ENCODE data around the gene MLST8. TPM values are rescaled to one million over a fixed set of nuclear protein-coding genes. Genes with fewer than 3 reads are reported as not detected.
"Not testable (repeated sequence)": the region's sequence is repeated elsewhere in the genome, so short reads cannot be mapped to it uniquely, and the experiment has no call there.

Gene MLST8
- total and polyA plus RNA-seq, 2 donors, result 20.3 to 34.6 TPM

GRCh38 chr16:2199095-2199494 lies 6.2 kb upstream of the MLST8 start:
- Histone ChIP-seq H3K9me3 (ENCODE audit: control insufficient read depth in 2 of 2, insufficient read depth in 1 of 2, low read length in 1 of 2) (peaks cover 0 to 5% of the 10 kb centered on the region in 2 donors), H3K27me3 (ENCODE audit: control insufficient read depth in 2 of 2, insufficient read depth in 1 of 2, low read length in 1 of 2) (peaks cover 56 to 67% of the 10 kb centered on the region in 2 donors), H3K36me3 (ENCODE audit: control insufficient read depth in 2 of 2, insufficient read depth in 2 of 2, low read length in 1 of 2) (no peaks in the 10 kb centered on the region), H3K4me3 (ENCODE audit: low read length in 2 of 2) (no peak overlapping the region), H3K4me1 (ENCODE audit: control insufficient read depth in 2 of 2, insufficient read depth in 2 of 2, low read length in 2 of 2) (peaks cover 10 to 13% of the 10 kb centered on the region in 2 donors), H3K27ac (ENCODE audit: low read depth in 1 of 2, low read length in 1 of 2) (peak overlapping the region in 1 of 2 donors; percentile 27)
- WGBS, result 90% methylated on average over 5 of the region's 5 CpGs
- no peak for DNase-seq (ENCODE audit: low read depth in 6 of 9, low spot score in 9 of 9)

- WGBS, result 84% methylated on average over 14 of the region's 14 CpGs
- Histone ChIP-seq H3K4me3 (ENCODE audit: low read length in 2 of 2) (no peak overlapping the region), H3K9me3 (ENCODE audit: control insufficient read depth in 2 of 2, insufficient read depth in 1 of 2, low read length in 1 of 2) (peaks cover 0 to 5% of the 10 kb centered on the region in 2 donors), H3K27me3 (ENCODE audit: control insufficient read depth in 2 of 2, insufficient read depth in 1 of 2, low read length in 1 of 2) (peaks cover 50 to 61% of the 10 kb centered on the region in 2 donors), H3K27ac (ENCODE audit: low read depth in 1 of 2, low read length in 1 of 2) (no peak overlapping the region), H3K4me1 (ENCODE audit: control insufficient read depth in 2 of 2, insufficient read depth in 2 of 2, low read length in 2 of 2) (peaks cover 14 to 15% of the 10 kb centered on the region in 2 donors), H3K36me3 (ENCODE audit: control insufficient read depth in 2 of 2, insufficient read depth in 2 of 2, low read length in 1 of 2) (no peaks in the 10 kb centered on the region)
- DNase-seq (ENCODE audit: low read depth in 6 of 9, low spot score in 9 of 9), result no peak
Measured at GRCh38 chr16:2199621-2200139, 5.6 kb upstream of the MLST8 start.

- Histone ChIP-seq H3K4me1 (ENCODE audit: control insufficient read depth in 2 of 2, insufficient read depth in 2 of 2, low read length in 2 of 2) (peaks cover 13 to 14% of the 10 kb centered on the region in 2 donors), H3K9me3 (ENCODE audit: control insufficient read depth in 2 of 2, insufficient read depth in 1 of 2, low read length in 1 of 2) (peaks cover 0 to 5% of the 10 kb centered on the region in 2 donors), H3K27me3 (ENCODE audit: control insufficient read depth in 2 of 2, insufficient read depth in 1 of 2, low read length in 1 of 2) (peaks cover 43 to 55% of the 10 kb centered on the region in 2 donors), H3K4me3 (ENCODE audit: low read length in 2 of 2) (no peak overlapping the region), H3K36me3 (ENCODE audit: control insufficient read depth in 2 of 2, insufficient read depth in 2 of 2, low read length in 1 of 2) (no peaks in the 10 kb centered on the region), H3K27ac (ENCODE audit: low read depth in 1 of 2, low read length in 1 of 2) (no peak overlapping the region)
- 93% methylated on average over 6 of the region's 6 CpGs for WGBS
- DNase-seq (ENCODE audit: low read depth in 6 of 9, low spot score in 9 of 9), result no peak
Measured at GRCh38 chr16:2200313-2200712, 4.9 kb upstream of the MLST8 start.

- peaks cover 11 to 16% of the 10 kb centered on the region in 2 donors for H3K36me3 ChIP-seq (ENCODE audit: control insufficient read depth in 2 of 2, insufficient read depth in 2 of 2, low read length in 1 of 2)
- H3K4me1 ChIP-seq (ENCODE audit: control insufficient read depth in 2 of 2, insufficient read depth in 2 of 2, low read length in 2 of 2), result peaks cover 12 to 13% of the 10 kb centered on the region in 2 donors
- WGBS, result 97% methylated on average over 8 of the region's 8 CpGs
- H3K27me3 ChIP-seq (ENCODE audit: control insufficient read depth in 2 of 2, insufficient read depth in 1 of 2, low read length in 1 of 2), result peaks cover 16 to 33% of the 10 kb centered on the region in 2 donors
- not testable (repeated sequence) for H3K27ac ChIP-seq (ENCODE audit: low read depth in 1 of 2, low read length in 1 of 2); H3K9me3 ChIP-seq (ENCODE audit: control insufficient read depth in 2 of 2, insufficient read depth in 1 of 2, low read length in 1 of 2); DNase-seq (ENCODE audit: low read depth in 6 of 9, low spot score in 9 of 9); H3K4me3 ChIP-seq (ENCODE audit: low read length in 2 of 2)
Measured at GRCh38 chr16:2203119-2203688, 2.0 kb upstream of the MLST8 start.

GRCh38 chr16:2204416-2205103 lies 694 bp upstream of the MLST8 start:
- H3K4me1 ChIP-seq (ENCODE audit: control insufficient read depth in 2 of 2, insufficient read depth in 2 of 2, low read length in 2 of 2), result peaks cover 12 to 13% of the 10 kb centered on the region in 2 donors
- H3K4me3 ChIP-seq (ENCODE audit: low read length in 2 of 2), result peak overlapping the region; percentile 79 to 88
- peak overlapping the region in 1 of 2 donors; percentile 92 for H3K27ac ChIP-seq (ENCODE audit: low read depth in 1 of 2, low read length in 1 of 2)
- WGBS, result 93% methylated on average over 13 of the region's 13 CpGs
- H3K36me3 ChIP-seq (ENCODE audit: control insufficient read depth in 2 of 2, insufficient read depth in 2 of 2, low read length in 1 of 2), result peaks cover 24 to 30% of the 10 kb centered on the region in 2 donors
- peak in 1 of 9 donors; percentile 23 for DNase-seq (ENCODE audit: low read depth in 6 of 9, low spot score in 9 of 9)
- peaks cover 0 to 3% of the 10 kb centered on the region in 2 donors for H3K9me3 ChIP-seq (ENCODE audit: control insufficient read depth in 2 of 2, insufficient read depth in 1 of 2, low read length in 1 of 2)
- H3K27me3 ChIP-seq (ENCODE audit: control insufficient read depth in 2 of 2, insufficient read depth in 1 of 2, low read length in 1 of 2), result peaks cover 6 to 20% of the 10 kb centered on the region in 2 donors

- Histone ChIP-seq H3K9me3 (ENCODE audit: control insufficient read depth in 2 of 2, insufficient read depth in 1 of 2, low read length in 1 of 2) (peaks cover 0 to 3% of the 10 kb centered on the region in 2 donors), H3K4me3 (ENCODE audit: low read length in 2 of 2) (peak overlapping the region; percentile 79 to 88), H3K27ac (ENCODE audit: low read depth in 1 of 2, low read length in 1 of 2) (peak overlapping the region; percentile 50 to 78), H3K27me3 (ENCODE audit: control insufficient read depth in 2 of 2, insufficient read depth in 1 of 2, low read length in 1 of 2) (peaks cover 0 to 9% of the 10 kb centered on the region in 2 donors), H3K4me1 (ENCODE audit: control insufficient read depth in 2 of 2, insufficient read depth in 2 of 2, low read length in 2 of 2) (peaks cover 12 to 13% of the 10 kb centered on the region in 2 donors), H3K36me3 (ENCODE audit: control insufficient read depth in 2 of 2, insufficient read depth in 2 of 2, low read length in 1 of 2) (peaks cover 33 to 38% of the 10 kb centered on the region in 2 donors)
- 27% methylated on average over 16 of the region's 16 CpGs for WGBS
- DNase-seq (ENCODE audit: low read depth in 6 of 9, low spot score in 9 of 9), result no peak
Measured at GRCh38 chr16:2205967-2206313, 686 bp downstream of the MLST8 start.

GRCh38 chr16:2206420-2206779 lies 1.1 kb downstream of the MLST8 start:
- peaks cover 0 to 3% of the 10 kb centered on the region in 2 donors for H3K9me3 ChIP-seq (ENCODE audit: control insufficient read depth in 2 of 2, insufficient read depth in 1 of 2, low read length in 1 of 2)
- H3K4me3 ChIP-seq (ENCODE audit: low read length in 2 of 2), result peak overlapping the region; percentile 79 to 88

GRCh38 chr16:2206780-2207433 lies 1.7 kb downstream of the MLST8 start:
- peaks cover 12 to 13% of the 10 kb centered on the region in 2 donors for H3K4me1 ChIP-seq (ENCODE audit: control insufficient read depth in 2 of 2, insufficient read depth in 2 of 2, low read length in 2 of 2)
- H3K27ac ChIP-seq (ENCODE audit: low read depth in 1 of 2, low read length in 1 of 2), result no peak overlapping the region
- H3K36me3 ChIP-seq (ENCODE audit: control insufficient read depth in 2 of 2, insufficient read depth in 2 of 2, low read length in 1 of 2), result peaks cover 33 to 41% of the 10 kb centered on the region in 2 donors
- peaks cover 0 to 3% of the 10 kb centered on the region in 2 donors for H3K9me3 ChIP-seq (ENCODE audit: control insufficient read depth in 2 of 2, insufficient read depth in 1 of 2, low read length in 1 of 2)
- peaks cover 0 to 3% of the 10 kb centered on the region in 2 donors for H3K27me3 ChIP-seq (ENCODE audit: control insufficient read depth in 2 of 2, insufficient read depth in 1 of 2, low read length in 1 of 2)
- no peak for DNase-seq (ENCODE audit: low read depth in 6 of 9, low spot score in 9 of 9)
- 98% methylated on average over 23 of the region's 23 CpGs for WGBS
- no peak overlapping the region for H3K4me3 ChIP-seq (ENCODE audit: low read length in 2 of 2)

More at GRCh38 chr16:2206420-2206779, 1.1 kb downstream of the MLST8 start:
- Histone ChIP-seq H3K4me1 (ENCODE audit: control insufficient read depth in 2 of 2, insufficient read depth in 2 of 2, low read length in 2 of 2) (peaks cover 12 to 13% of the 10 kb centered on the region in 2 donors), H3K27me3 (ENCODE audit: control insufficient read depth in 2 of 2, insufficient read depth in 1 of 2, low read length in 1 of 2) (peaks cover 0 to 9% of the 10 kb centered on the region in 2 donors), H3K27ac (ENCODE audit: low read depth in 1 of 2, low read length in 1 of 2) (no peak overlapping the region), H3K36me3 (ENCODE audit: control insufficient read depth in 2 of 2, insufficient read depth in 2 of 2, low read length in 1 of 2) (peaks cover 33 to 38% of the 10 kb centered on the region in 2 donors)
- 92% methylated on average over 18 of the region's 18 CpGs for WGBS
- no peak for DNase-seq (ENCODE audit: low read depth in 6 of 9, low spot score in 9 of 9)

GRCh38 chr16:2207872-2208271 lies 2.6 kb downstream of the MLST8 start:
- WGBS, result 97% methylated on average over 9 of the region's 9 CpGs
- DNase-seq (ENCODE audit: low read depth in 6 of 9, low spot score in 9 of 9), result no peak
- Histone ChIP-seq H3K4me3 (ENCODE audit: low read length in 2 of 2) (no peak overlapping the region), H3K27me3 (ENCODE audit: control insufficient read depth in 2 of 2, insufficient read depth in 1 of 2, low read length in 1 of 2) (no peaks in the 10 kb centered on the region), H3K27ac (ENCODE audit: low read depth in 1 of 2, low read length in 1 of 2) (no peak overlapping the region), H3K4me1 (ENCODE audit: control insufficient read depth in 2 of 2, insufficient read depth in 2 of 2, low read length in 2 of 2) (peaks cover 14 to 21% of the 10 kb centered on the region in 2 donors), H3K36me3 (ENCODE audit: control insufficient read depth in 2 of 2, insufficient read depth in 2 of 2, low read length in 1 of 2) (peaks cover 41 to 42% of the 10 kb centered on the region in 2 donors), H3K9me3 (ENCODE audit: control insufficient read depth in 2 of 2, insufficient read depth in 1 of 2, low read length in 1 of 2) (peaks cover 0 to 3% of the 10 kb centered on the region in 2 donors)
